GM12878 (cell line): Measurements from ENCODE around the gene CFDP1.

Source experiments
- CEBPB ChIP-seq, 2 experiments: fragments of 150-350 bp in 1 of 2; IDR thresholded peaks; 2 replicates each; pipeline ENCODE4 v1.6.1; 2012 to 2014; ENCODE audit warnings: low read depth in 2 of 2, low read length in 2 of 2, borderline replicate concordance in 1 of 2, inconsistent platforms in 1 of 2
- CTCF ChIP-seq, 3 experiments: IDR thresholded peaks in 2 of 3; conservative IDR thresholded peaks in 1 of 3; 2 replicates each; pipeline ENCODE4 v1.5.1; 2011; ENCODE audit warnings: low read depth in 3 of 3, low read length in 3 of 3, mild to moderate bottlenecking in 3 of 3, control low read depth in 2 of 3, moderate library complexity in 2 of 3, inconsistent platforms in 1 of 3, mixed read lengths in 1 of 3; ENCODE audit not compliant: control insufficient read depth in 2 of 3, insufficient read depth in 1 of 3; ENCODE audit errors: extremely low read depth in 1 of 3
- EP300 ChIP-seq, 2 experiments: fragments of 150-350 bp in 1 of 2; IDR thresholded peaks; 2 replicates each; pipeline ENCODE4 v1.6.1; 2011 to 2012; ENCODE audit warnings: low read depth in 2 of 2, low read length in 2 of 2, borderline replicate concordance in 1 of 2, improper control_type of control experiment in 1 of 2, inconsistent platforms in 1 of 2; ENCODE audit not compliant: control insufficient read depth in 1 of 2
- KDM1A ChIP-seq: fragments of 200-600 bp; sonication (generic); IDR thresholded peaks from 2 replicates; pipeline ENCODE4 v1.6.1; 2016; ENCODE audit warnings: borderline replicate concordance
- MYC ChIP-seq: IDR thresholded peaks from 2 replicates; pipeline ENCODE4 v1.6.1; 2011; ENCODE audit warnings: mild to moderate bottlenecking, low read length, moderate library complexity, inconsistent platforms; ENCODE audit not compliant: insufficient read depth, insufficient replicate concordance, insufficient read length, severe bottlenecking
- NFIC ChIP-seq: IDR thresholded peaks from 2 replicates; pipeline ENCODE4 v1.6.1; 2012; ENCODE audit warnings: low read depth, mild to moderate bottlenecking, inconsistent platforms, low read length, moderate library complexity
- POLR2A ChIP-seq: IDR thresholded peaks from 2 replicates; pipeline ENCODE4 v1.6.1; 2011; ENCODE audit warnings: low read depth, mild to moderate bottlenecking, low read length
- POU2F2 ChIP-seq: IDR thresholded peaks from 3 replicates; pipeline ENCODE4 v1.6.1; 2011; ENCODE audit warnings: low read depth, mild to moderate bottlenecking, low read length, borderline replicate concordance
- PRDM15 ChIP-seq: fragments of 450-650 bp; formaldehyde crosslinking; IDR thresholded peaks from 2 replicates; pipeline ENCODE4 v1.4.0; 2020; ENCODE audit warnings: mild to moderate bottlenecking, moderate library complexity
- TAF1 ChIP-seq: IDR thresholded peaks from 2 replicates; pipeline ENCODE4 v1.6.1; 2011; ENCODE audit warnings: mild to moderate bottlenecking, low read depth, low read length, borderline replicate concordance
- YY1 ChIP-seq: IDR thresholded peaks from 2 replicates; pipeline ENCODE4 v1.6.1; 2011; ENCODE audit warnings: low read depth, mild to moderate bottlenecking, low read length
- ZNF274 ChIP-seq: IDR thresholded peaks from one replicate; pipeline ENCODE4 v1.8.0; 2011; ENCODE audit not compliant: insufficient read length, insufficient read depth

GRCh38 chr16:75252946-75253911 lies 180.1 kb downstream of the CFDP1 start:
- TF ChIP-seq CTCF (IDR thresholded peaks at IDR 0.05 in 2 of 3, conservative IDR thresholded peaks at IDR 0.05 in 1 of 3; ENCODE audit: control insufficient read depth in 2 of 3, extremely low read depth in 1 of 3, insufficient read depth in 1 of 3, low read depth in 3 of 3, low read length in 3 of 3) (no peak), TAF1 (no peak), KDM1A (no peak), EP300 (IDR thresholded peaks at IDR 0.05; ENCODE audit: borderline replicate concordance in 1 of 2, control insufficient read depth in 1 of 2, low read depth in 2 of 2, low read length in 2 of 2) (no peak), NFIC (no peak), PRDM15 (CRISPR knock-in tag) (no peak), ZNF274 (no peak), YY1 (no peak), POLR2A (no peak), POU2F2 (no peak), MYC (no peak), CEBPB (IDR thresholded peaks at IDR 0.05; ENCODE audit: borderline replicate concordance in 1 of 2, low read depth in 2 of 2, low read length in 2 of 2) (no peak)
